ENCODE results near the gene MMEL1.

MMEL1 gene

GRCh38 chr1:2642560-2643413 is 10.0 kb upstream of the MMEL1 start:
- peak; percentile 64 for DNase-seq

- DNase-seq = no peak
These were observed 9.3 kb upstream of the MMEL1 start for GRCh38 chr1:2642131-2642559.

- no peak for DNase-seq
These were observed 8.7 kb upstream of the MMEL1 start for GRCh38 chr1:2641381-2642130.

- no peak for DNase-seq
These were observed 7.8 kb upstream of the MMEL1 start for GRCh38 chr1:2640626-2641025.

- no peak for DNase-seq
These were observed 7.0 kb upstream of the MMEL1 start for GRCh38 chr1:2639607-2640521.

- DNase-seq = no peak
These were observed 6.4 kb upstream of the MMEL1 start for GRCh38 chr1:2639203-2639602.

- no peak for DNase-seq
These were observed 5.8 kb upstream of the MMEL1 start for GRCh38 chr1:2638466-2639115.

GRCh38 chr1:2637442-2638145 is 4.8 kb upstream of the MMEL1 start:
- no peak for DNase-seq

- no peak for DNase-seq
These were observed 3.9 kb upstream of the MMEL1 start for GRCh38 chr1:2636733-2637132.

GRCh38 chr1:2635361-2636010 is 2.7 kb upstream of the MMEL1 start:
- no peak for DNase-seq

GRCh38 chr1:2633936-2634491 is 1.2 kb upstream of the MMEL1 start:
- DNase-seq = no peak

- DNase-seq = no peak
These were observed 635 bp upstream of the MMEL1 start for GRCh38 chr1:2633366-2633935.

- DNase-seq = no peak
These were observed 775 bp downstream of the MMEL1 start for GRCh38 chr1:2632051-2632430.

GRCh38 chr1:2631136-2632050 is 1.4 kb downstream of the MMEL1 start:
- no peak for DNase-seq

GRCh38 chr1:2630498-2631135 is 2.2 kb downstream of the MMEL1 start:
- no peak for DNase-seq

- DNase-seq = no peak
These were observed 3.0 kb downstream of the MMEL1 start for GRCh38 chr1:2629627-2630497.

- no peak for DNase-seq
These were observed 3.7 kb downstream of the MMEL1 start for GRCh38 chr1:2628933-2629626.

Data from NCI-H2029 (cell line).